Endothelial cell of umbilical vein (primary cell): ENCODE data around the gene FOXP1. TPM values are rescaled to one million over a fixed set of nuclear protein-coding genes. Genes with fewer than 3 reads are reported as not detected.

Experiments
- BruUV-seq: library from RNA; stranded (reverse); fragments of 400-500 nt; replicated peaks from 2 replicates; lab custom pipeline; 2021; lab: Mats Ljungman, UMichigan
- CTCF ChIA-PET: fragments of 300-600, 350-600 bp; sonication (Branson Sonifier 250); formaldehyde crosslinking; loops from one replicate; lab custom pipeline; 2021; ENCODE audit warnings: antibody characterized with exemption, inconsistent platforms; lab: Charles Lee
- POLR2A ChIA-PET: fragments of 300-600, 350-600 bp; sonication (Branson Sonifier 250); formaldehyde crosslinking; loops from one replicate; lab custom pipeline; 2021; ENCODE audit warnings: antibody characterized with exemption, inconsistent platforms; lab: Charles Lee
- DNase-seq: peaks from one replicate; pipeline ENCODE4 v3.0.0-alpha.2; 2011; ENCODE audit warnings: low read depth, low spot score
- FAIRE-seq: peaks from 2 replicates; lab custom pipeline; 2011; peaks lifted over from hg19 to GRCh38; lab: Jason Lieb, UNC
- H2AFZ ChIP-seq: 2 replicates; pipeline ENCODE4 v1.6.0; 2012; ENCODE audit warnings: low read depth, low read length, control low read depth, inconsistent platforms
- H3K27ac ChIP-seq: 2 replicates; pipeline ENCODE4 v1.5.1; 2011; ENCODE audit warnings: low read depth, mild to moderate bottlenecking, control low read depth, low read length, moderate library complexity; ENCODE audit not compliant: insufficient read depth
- H3K27me3 ChIP-seq, 2 experiments: 2 replicates each; pipeline versions ENCODE4 v1.6.0 to v1.6.1; 2011; ENCODE audit warnings: low read length in 2 of 2, mixed read lengths in 1 of 2; ENCODE audit not compliant: control insufficient read depth in 2 of 2, insufficient read depth in 2 of 2
- H3K36me3 ChIP-seq, 2 experiments: 2 replicates in 1 of 2; 3 replicates in 1 of 2; pipeline ENCODE4 v1.5.1; 2011; ENCODE audit warnings: low read length in 2 of 2, mild to moderate bottlenecking in 1 of 2, moderate library complexity in 1 of 2; ENCODE audit not compliant: control insufficient read depth in 2 of 2, insufficient read depth in 2 of 2; ENCODE audit errors: extremely low read depth in 1 of 2
- H3K4me1 ChIP-seq: 3 replicates; pipeline ENCODE4 v1.5.1; 2011; ENCODE audit warnings: mild to moderate bottlenecking, low read length; ENCODE audit not compliant: control insufficient read depth, insufficient read depth; ENCODE audit errors: extremely low read depth
- H3K4me2 ChIP-seq: 2 replicates; pipeline ENCODE4 v1.6.1; 2011; ENCODE audit warnings: low read length, control low read depth, mixed read lengths; ENCODE audit not compliant: insufficient read depth
- H3K4me3 ChIP-seq, 3 experiments: fragments of 200-600 bp in 1 of 3; sonication (generic), shearing (Covaris generic) in 1 of 3; replicated peaks in 1 of 3; 2 replicates each; pipeline ENCODE4 v1.5.1; 2011 to 2016; ENCODE audit warnings: control low read depth in 3 of 3, low read length in 3 of 3, mild to moderate bottlenecking in 2 of 3, inconsistent platforms in 1 of 3, low read depth in 1 of 3, moderate library complexity in 1 of 3; ENCODE audit not compliant: insufficient read depth in 1 of 3
- H3K79me2 ChIP-seq: 2 replicates; pipeline ENCODE4 v1.6.0; 2012; ENCODE audit warnings: low read length, inconsistent platforms; ENCODE audit not compliant: control insufficient read depth, insufficient read depth
- H3K9ac ChIP-seq: replicated peaks from 2 replicates; pipeline ENCODE3; 2011; ENCODE audit warnings: low read length, control low read depth; ENCODE audit not compliant: insufficient read depth; ENCODE audit errors: extremely low read depth
- H3K9me1 ChIP-seq: replicated peaks from 3 replicates; pipeline ENCODE4 v1.6.0; 2011; ENCODE audit warnings: mild to moderate bottlenecking, low read length; ENCODE audit not compliant: control insufficient read depth, insufficient read depth; ENCODE audit errors: extremely low read depth
- H3K9me3 ChIP-seq: replicated peaks from 2 replicates; pipeline ENCODE4 v1.5.1; 2012; ENCODE audit warnings: low read length, inconsistent platforms; ENCODE audit not compliant: control insufficient read depth, insufficient read depth
- H4K20me1 ChIP-seq: replicated peaks from 2 replicates; pipeline ENCODE3; 2011; ENCODE audit warnings: mild to moderate bottlenecking, low read length; ENCODE audit not compliant: control insufficient read depth, insufficient read depth; ENCODE audit errors: extremely low read depth
- CTCF ChIP-seq, 2 donors: IDR thresholded peaks; 1 replicate in 1 of 2; 2 replicates in 1 of 2; pipeline ENCODE4 v1.5.1; 2011; ENCODE audit warnings: low read length in 2 of 2, mild to moderate bottlenecking in 2 of 2, moderate library complexity in 2 of 2, control low read depth in 1 of 2, inconsistent platforms in 1 of 2, low read depth in 1 of 2; ENCODE audit not compliant: insufficient read depth in 1 of 2; ENCODE audit errors: extremely low read depth in 1 of 2
- EZH2 ChIP-seq: IDR thresholded peaks from 2 replicates; pipeline ENCODE4 v1.6.1; 2012; ENCODE audit warnings: borderline replicate concordance, low read depth, mild to moderate bottlenecking, moderate library complexity, low read length, inconsistent platforms; ENCODE audit not compliant: severe bottlenecking
- FOS ChIP-seq: IDR thresholded peaks from 2 replicates; pipeline ENCODE4 v1.6.1; 2011; ENCODE audit warnings: mild to moderate bottlenecking, low read length, moderate library complexity, borderline replicate concordance; ENCODE audit not compliant: insufficient read depth
- GATA2 ChIP-seq: IDR thresholded peaks from 2 replicates; pipeline ENCODE4 v1.7.0; 2011; ENCODE audit warnings: low read depth, mild to moderate bottlenecking, moderate library complexity, mixed read lengths, low read length; ENCODE audit not compliant: insufficient read length, insufficient read depth
- JUN ChIP-seq: IDR thresholded peaks from 2 replicates; pipeline ENCODE4 v1.6.1; 2011; ENCODE audit warnings: borderline replicate concordance, low read depth; ENCODE audit not compliant: insufficient read length, insufficient read depth
- MAX ChIP-seq: IDR thresholded peaks from 2 replicates; pipeline ENCODE4 v1.6.1; 2011; ENCODE audit not compliant: insufficient read depth, insufficient read length
- MYC ChIP-seq: IDR thresholded peaks from one replicate; pipeline ENCODE4 v1.6.1; 2011; ENCODE audit warnings: mild to moderate bottlenecking, low read depth, low read length
- POLR2A ChIP-seq: IDR thresholded peaks from 2 replicates; pipeline ENCODE4 v1.6.1; 2012; ENCODE audit warnings: low read depth, mild to moderate bottlenecking, control low read depth, low read length
- POLR2AphosphoS5 ChIP-seq: IDR thresholded peaks from 2 replicates; pipeline ENCODE4 v1.6.1; 2012; ENCODE audit warnings: low read depth, mild to moderate bottlenecking, control low read depth, low read length, moderate library complexity; ENCODE audit not compliant: insufficient read depth
- dilution Hi-C: fragments of 300-500 bp; cut with MboI; formaldehyde crosslinking; loops from one replicate; pipeline ENCODE4 v1.15.0; 2019; ENCODE audit warnings: low sequenced_read_pairs; ENCODE audit not compliant: extremely low pct_ligation_motif_present
- intact Hi-C: fragments of 100-400 bp; cut with micrococcal nuclease; formaldehyde crosslinking; loops from one replicate; pipeline ENCODE4 v1.10.0; 2022
- polyA plus RNA-seq, 4 experiments: library from polyadenylated mRNA; depleted of rRNA in 3 of 4; stranded (reverse) in 3 of 4; unstranded in 1 of 4; fragments of >200 nt; gene quantifications; 2 replicates each; pipeline versions ENCODE4 v1.2.1 to v1.2.3, GENCODE V29; 2011 to 2012; ENCODE audit warnings: missing spikeins in 1 of 4
- total RNA-seq: library from RNA; stranded (reverse); gene quantifications from 2 replicates; pipeline ENCODE4 v1.2.3, GENCODE V29; 2021

The FOXP1 gene
- total and polyA plus RNA-seq, 2 donors (not counting 3 experiments of a cell fraction or from before 2014, with no cell fraction given) = 41.0 to 107 TPM

GRCh38 chr3:71195492-71195891, 388.0 kb downstream of the FOXP1 start:
- H3K4me2 ChIP-seq = no peak overlapping the region
- intact Hi-C loops (no loop called here), dilution Hi-C loops (no loop called here)
- peaks cover 0 to 2% of the 10 kb centered on the region in 2 experiments for H3K36me3 ChIP-seq
- no peaks in the 10 kb centered on the region for H3K4me1 ChIP-seq
- no peak overlapping the region for H2AFZ ChIP-seq
- DNase-seq = no peak
- no peaks in the 10 kb centered on the region for H3K9me3 ChIP-seq
- CTCF ChIA-PET = no interaction called here
- POLR2A ChIA-PET = no interaction called here
- no TSS peak for BruUV-seq
- H3K9me1 ChIP-seq = no peaks in the 10 kb centered on the region
- H3K4me3 ChIP-seq = no peak overlapping the region
- H3K9ac ChIP-seq = no peak overlapping the region
- H4K20me1 ChIP-seq = no peaks in the 10 kb centered on the region
- no peak overlapping the region for H3K27ac ChIP-seq
- H3K79me2 ChIP-seq = no peaks in the 10 kb centered on the region
- peak; percentile 33 for FAIRE-seq
- TF ChIP-seq FOS (no peak), POLR2A (no peak), MAX (no peak), CTCF (IDR thresholded peaks at IDR 0.05; ENCODE audit: extremely low read depth in 1 of 2, insufficient read depth in 1 of 2, low read depth in 1 of 2, low read length in 2 of 2) (no peak), EZH2 (no peak), GATA2 (no peak), MYC (no peak), POLR2AphosphoS5 (no peak), JUN (no peak)
- H3K27me3 ChIP-seq = no peaks in the 10 kb centered on the region
